ENCODE measurements around the gene NDUFS3.
"Not testable (repeated sequence)": the region's sequence is repeated elsewhere in the genome, so short reads cannot be mapped to it uniquely, and the experiment has no call there.

Gene NDUFS3

DNA sequence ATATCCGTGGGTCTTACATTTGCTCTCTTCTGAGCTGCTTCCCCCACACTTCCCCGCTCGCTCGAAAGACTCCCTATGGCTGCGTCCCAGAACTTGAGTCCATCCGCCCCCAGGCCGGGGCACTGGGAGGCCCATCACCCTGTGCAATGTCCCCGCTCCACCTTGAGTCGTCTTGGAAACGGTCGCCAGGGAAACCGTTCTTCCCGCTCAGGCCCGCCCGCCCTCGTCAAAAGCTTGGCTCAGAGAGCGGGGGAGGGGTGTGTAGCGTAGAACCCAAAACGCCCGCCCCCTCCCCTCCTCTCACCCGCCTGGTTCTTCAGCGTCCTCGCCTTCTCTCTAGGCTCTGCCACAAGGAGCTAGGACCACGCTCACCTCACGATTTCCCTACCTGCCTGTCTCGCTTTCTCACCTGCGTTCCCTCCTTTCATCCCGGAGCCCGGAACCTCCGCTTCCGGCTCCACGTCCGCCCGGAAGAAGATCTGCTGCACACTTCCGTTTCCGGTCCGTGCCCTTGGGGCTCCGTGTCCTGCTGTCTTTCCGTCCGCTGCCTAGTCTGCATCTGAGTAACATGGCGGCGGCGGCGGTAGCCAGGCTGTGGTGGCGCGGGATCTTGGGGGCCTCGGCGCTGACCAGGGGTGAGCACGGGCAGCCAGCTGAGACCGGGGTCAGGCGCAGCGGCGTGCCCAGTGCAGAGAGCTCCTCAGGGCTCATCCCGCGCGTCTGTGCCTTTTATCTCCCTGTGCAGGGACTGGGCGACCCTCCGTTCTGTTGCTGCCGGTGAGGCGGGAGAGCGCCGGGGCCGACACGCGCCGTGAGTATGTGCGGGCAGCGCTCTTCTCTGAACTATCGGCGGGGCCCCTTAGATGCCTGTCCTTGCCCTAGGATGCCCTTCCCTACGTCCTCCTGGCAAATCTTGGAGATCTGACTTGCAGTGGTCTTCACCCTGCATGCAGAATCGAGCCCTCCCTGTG is at the start of gene NDUFS3, which contains the start of gene KBTBD4:
Gene NDUFS3 (plus strand): TSS at position 551 of the 971 bp plus-strand sequence. CDS start 18 bp downstream, at position 569.
Gene KBTBD4 (minus strand): TSS at position 447 of the 971 bp plus-strand sequence. CDS start 19 bp downstream, at position 428.
- intact Hi-C loops (cut with micrococcal nuclease) = loop anchor here (5.0 kb wide), 1 partner anchor 33 kb away; no protein-coding TSS in a partner anchor
- no peaks in the 10 kb centered on the region for H3K27me3 Mint-ChIP-seq
- peak within 1 kb of the TSS; percentile 93 for H3K27ac Mint-ChIP-seq
- H3K36me3 Mint-ChIP-seq (ENCODE audit: low read depth) = peaks cover 85% of the 10 kb centered on the region
- no peaks in the 10 kb centered on the region for H3K9me3 Mint-ChIP-seq
- peak within 1 kb of the TSS; percentile 90 for H3K4me3 Mint-ChIP-seq
- H3K4me1 Mint-ChIP-seq (ENCODE audit: low read depth) = peaks cover 42% of the 10 kb centered on the region

GRCh38 chr11:47529951-47530350 is 48.9 kb upstream of the NDUFS3 start:
- Mint-ChIP-seq H3K27me3 (no peaks in the 10 kb centered on the region), H3K36me3 (ENCODE audit: low read depth) (peaks cover 57% of the 10 kb centered on the region), H3K4me3 (no peak overlapping the region), H3K4me1 (ENCODE audit: low read depth) (peaks cover 40% of the 10 kb centered on the region), H3K27ac (peak overlapping the region; percentile 45), H3K9me3 (no peaks in the 10 kb centered on the region)
- intact Hi-C loops (cut with micrococcal nuclease) = loop anchor here (5.0 kb wide), 1 partner anchor 33 kb away; no protein-coding TSS in a partner anchor

GRCh38 chr11:47530721-47531120 is 48.2 kb upstream of the NDUFS3 start:
- not testable (repeated sequence) for H3K27me3 Mint-ChIP-seq, H3K9me3 Mint-ChIP-seq, H3K4me3 Mint-ChIP-seq
- intact Hi-C loops (cut with micrococcal nuclease) = loop anchor here (5.0 kb wide), 1 partner anchor 33 kb away; no protein-coding TSS in a partner anchor
- peaks cover 38% of the 10 kb centered on the region for H3K4me1 Mint-ChIP-seq (ENCODE audit: low read depth)
- H3K36me3 Mint-ChIP-seq (ENCODE audit: low read depth) = peaks cover 61% of the 10 kb centered on the region
- peak overlapping the region; percentile 45 for H3K27ac Mint-ChIP-seq

GRCh38 chr11:47531666-47532065 is 47.2 kb upstream of the NDUFS3 start:
- peaks cover 64% of the 10 kb centered on the region for H3K36me3 Mint-ChIP-seq (ENCODE audit: low read depth)
- no peak overlapping the region for H3K4me3 Mint-ChIP-seq
- H3K27me3 Mint-ChIP-seq = no peaks in the 10 kb centered on the region
- H3K27ac Mint-ChIP-seq = peak overlapping the region; percentile 11
- H3K4me1 Mint-ChIP-seq (ENCODE audit: low read depth) = peaks cover 40% of the 10 kb centered on the region
- H3K9me3 Mint-ChIP-seq = no peaks in the 10 kb centered on the region
- intact Hi-C loops (cut with micrococcal nuclease) = loop anchor here (5.0 kb wide), 1 partner anchor 34 kb away; no protein-coding TSS in a partner anchor

- H3K9me3 Mint-ChIP-seq = no peaks in the 10 kb centered on the region
- peak overlapping the region; percentile 62 for H3K27ac Mint-ChIP-seq
These were observed 46.2 kb upstream of the NDUFS3 start for GRCh38 chr11:47532597-47533213.

GRCh38 chr11:47533690-47534151 is 45.2 kb upstream of the NDUFS3 start:
- intact Hi-C loops (cut with micrococcal nuclease) = loop anchor here (5.0 kb wide), 1 partner anchor 36 kb away; no protein-coding TSS in a partner anchor
- Mint-ChIP-seq H3K9me3 (no peaks in the 10 kb centered on the region), H3K27me3 (no peaks in the 10 kb centered on the region), H3K27ac (no peak overlapping the region), H3K36me3 (ENCODE audit: low read depth) (peaks cover 53% of the 10 kb centered on the region), H3K4me3 (no peak overlapping the region), H3K4me1 (ENCODE audit: low read depth) (peaks cover 51% of the 10 kb centered on the region)

More at GRCh38 chr11:47532597-47533213, 46.2 kb upstream of the NDUFS3 start:
- no peak overlapping the region for H3K4me3 Mint-ChIP-seq
- no peaks in the 10 kb centered on the region for H3K27me3 Mint-ChIP-seq
- intact Hi-C loops (cut with micrococcal nuclease) = loop anchor here (5.0 kb wide), 1 partner anchor 35 kb away; no protein-coding TSS in a partner anchor
- H3K4me1 Mint-ChIP-seq (ENCODE audit: low read depth) = peaks cover 44% of the 10 kb centered on the region
- H3K36me3 Mint-ChIP-seq (ENCODE audit: low read depth) = peaks cover 58% of the 10 kb centered on the region

- no peaks in the 10 kb centered on the region for H3K9me3 Mint-ChIP-seq
- no peaks in the 10 kb centered on the region for H3K27me3 Mint-ChIP-seq
- no peak overlapping the region for H3K27ac Mint-ChIP-seq
- no peak overlapping the region for H3K4me3 Mint-ChIP-seq
- H3K36me3 Mint-ChIP-seq (ENCODE audit: low read depth) = peaks cover 55% of the 10 kb centered on the region
- peaks cover 53% of the 10 kb centered on the region for H3K4me1 Mint-ChIP-seq (ENCODE audit: low read depth)
- intact Hi-C loops (cut with micrococcal nuclease) = loop anchor here (5.0 kb wide), 1 partner anchor 37 kb away; no protein-coding TSS in a partner anchor
These were observed 44.1 kb upstream of the NDUFS3 start for GRCh38 chr11:47534704-47535251.

GRCh38 chr11:47536915-47537314 is 42.0 kb upstream of the NDUFS3 start:
- no peak overlapping the region for H3K27ac Mint-ChIP-seq

DNA sequence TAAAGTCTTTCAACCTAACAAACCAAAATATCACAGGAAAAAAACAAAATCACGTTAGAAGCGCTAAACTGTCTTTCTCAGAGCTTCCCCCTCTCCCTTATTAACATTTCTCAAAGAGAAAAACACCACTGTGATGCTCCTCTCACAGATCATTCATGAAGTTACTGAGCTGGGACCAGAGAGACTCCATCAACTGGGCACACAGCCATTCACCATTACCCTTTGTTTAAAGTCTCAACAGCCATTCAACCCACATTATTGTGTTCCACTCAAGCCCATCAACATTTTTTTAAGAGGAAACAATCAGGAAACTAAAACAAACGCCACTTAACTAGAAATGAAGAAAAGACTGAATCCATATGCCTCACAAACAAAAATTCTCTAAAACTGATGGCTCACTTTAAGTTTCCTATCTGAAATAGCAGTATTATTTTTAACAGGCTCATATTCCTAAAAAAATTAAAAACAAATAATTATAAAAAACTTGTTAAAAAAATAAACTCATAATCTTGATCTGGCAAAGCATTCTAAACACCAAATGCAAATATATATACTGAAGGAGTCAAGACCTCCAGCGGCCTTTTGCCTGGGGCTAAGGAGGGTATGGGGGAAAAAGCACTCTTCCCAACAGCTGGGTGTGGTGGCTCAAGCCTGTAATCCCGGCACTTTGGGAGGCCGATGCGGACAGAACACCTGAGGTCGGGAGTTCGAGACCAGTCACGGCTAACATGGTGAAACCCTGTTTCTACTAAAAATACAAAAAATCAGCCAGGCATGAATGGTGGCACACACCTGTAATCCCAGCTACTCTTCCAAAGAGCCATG is 39.9 kb upstream of the NDUFS3 start:
- Mint-ChIP-seq H3K36me3 (ENCODE audit: low read depth) (peaks cover 59% of the 10 kb centered on the region), H3K27me3 (no peaks in the 10 kb centered on the region), H3K27ac (no peak overlapping the region), H3K4me1 (ENCODE audit: low read depth) (peaks cover 60% of the 10 kb centered on the region), H3K4me3 (no peak overlapping the region), H3K9me3 (no peaks in the 10 kb centered on the region)
- intact Hi-C loops (cut with micrococcal nuclease) = no loop called here

More at GRCh38 chr11:47536915-47537314, 42.0 kb upstream of the NDUFS3 start:
- Mint-ChIP-seq H3K9me3 (no peaks in the 10 kb centered on the region), H3K36me3 (ENCODE audit: low read depth) (peaks cover 48% of the 10 kb centered on the region), H3K27me3 (no peaks in the 10 kb centered on the region), H3K4me3 (no peak overlapping the region), H3K4me1 (ENCODE audit: low read depth) (peaks cover 50% of the 10 kb centered on the region)
- intact Hi-C loops (cut with micrococcal nuclease) = no loop called here

GRCh38 chr11:47539681-47540039 is 39.2 kb upstream of the NDUFS3 start:
- H3K9me3 Mint-ChIP-seq = no peaks in the 10 kb centered on the region
- no peaks in the 10 kb centered on the region for H3K27me3 Mint-ChIP-seq
- H3K4me3 Mint-ChIP-seq = no peak overlapping the region
- H3K36me3 Mint-ChIP-seq (ENCODE audit: low read depth) = peaks cover 58% of the 10 kb centered on the region
- intact Hi-C loops (cut with micrococcal nuclease) = no loop called here
- H3K4me1 Mint-ChIP-seq (ENCODE audit: low read depth) = peaks cover 67% of the 10 kb centered on the region
- H3K27ac Mint-ChIP-seq = peak overlapping the region; percentile 74

DNA sequence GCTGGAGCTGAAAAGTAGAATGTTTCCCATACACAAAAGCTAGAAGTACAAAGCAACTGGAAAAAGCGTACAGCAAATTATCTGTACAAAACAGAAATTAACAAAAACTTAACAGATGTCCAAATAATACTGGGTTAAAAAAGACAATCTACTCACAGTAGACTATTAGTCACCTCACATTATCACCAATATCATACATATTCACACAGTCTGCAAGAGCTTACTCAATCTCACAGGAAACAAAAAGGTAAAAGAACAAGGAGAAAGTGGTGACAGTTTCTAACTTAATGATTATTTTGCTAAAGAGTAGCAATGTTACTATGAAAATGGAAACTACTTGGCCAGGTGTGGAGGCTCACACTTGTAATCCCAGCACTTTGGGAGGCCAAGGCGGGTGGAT is 37.8 kb upstream of the NDUFS3 start:
- intact Hi-C loops (cut with micrococcal nuclease) = no loop called here
- Mint-ChIP-seq H3K9me3 (no peaks in the 10 kb centered on the region), H3K27me3 (no peaks in the 10 kb centered on the region), H3K4me3 (no peak overlapping the region), H3K27ac (peak overlapping the region; percentile 74), H3K36me3 (ENCODE audit: low read depth) (peaks cover 49% of the 10 kb centered on the region), H3K4me1 (ENCODE audit: low read depth) (peaks cover 60% of the 10 kb centered on the region)

DNA sequence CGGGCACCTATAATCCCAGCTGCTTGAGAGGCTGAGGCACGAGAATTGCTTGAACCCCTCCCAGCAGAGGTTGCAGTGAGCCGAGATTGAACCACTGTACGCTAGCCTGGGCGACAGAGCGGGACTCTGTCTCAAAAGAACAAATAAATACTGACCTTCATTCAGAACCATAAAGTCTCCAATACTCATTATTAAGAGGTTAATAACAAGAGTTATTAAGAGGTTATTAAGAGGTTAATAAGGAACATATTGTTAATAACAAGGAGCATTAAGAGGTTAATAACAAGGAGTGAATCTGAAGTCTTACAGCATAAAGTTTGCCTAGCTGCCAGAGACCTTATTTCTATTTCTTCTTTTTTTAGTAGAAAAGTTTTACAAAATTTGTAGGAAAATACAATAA is 33.6 kb upstream of the NDUFS3 start:
- no peaks in the 10 kb centered on the region for H3K27me3 Mint-ChIP-seq
- no peaks in the 10 kb centered on the region for H3K9me3 Mint-ChIP-seq
- peaks cover 56% of the 10 kb centered on the region for H3K36me3 Mint-ChIP-seq (ENCODE audit: low read depth)
- H3K4me1 Mint-ChIP-seq (ENCODE audit: low read depth) = peaks cover 63% of the 10 kb centered on the region
- H3K27ac Mint-ChIP-seq = no peak overlapping the region
- H3K4me3 Mint-ChIP-seq = no peak overlapping the region
- intact Hi-C loops (cut with micrococcal nuclease) = no loop called here

- H3K4me1 Mint-ChIP-seq (ENCODE audit: low read depth) = peaks cover 60% of the 10 kb centered on the region
- intact Hi-C loops (cut with micrococcal nuclease); H3K4me3 Mint-ChIP-seq; H3K9me3 Mint-ChIP-seq; H3K27ac Mint-ChIP-seq; H3K27me3 Mint-ChIP-seq: not testable (repeated sequence)
- peaks cover 55% of the 10 kb centered on the region for H3K36me3 Mint-ChIP-seq (ENCODE audit: low read depth)
These were observed 32.6 kb upstream of the NDUFS3 start for GRCh38 chr11:47546274-47546673.
